DOHH2 (cell line): ENCODE data around the gene SCN8A.

Source experiments
- CTCF ChIP-seq: fragments of 200-600 bp; sonication (generic); IDR thresholded peaks from one replicate; pipeline ENCODE4 v1.5.1; 2014; ENCODE audit warnings: antibody characterized with exemption, mild to moderate bottlenecking, low read depth, low read length; ENCODE audit not compliant: poor library complexity, severe bottlenecking
- EZH2phosphoT487 ChIP-seq: fragments of 200-600 bp; sonication (generic); IDR thresholded peaks from 2 replicates; pipeline ENCODE4 v1.6.1; 2017; ENCODE audit warnings: borderline replicate concordance, mild to moderate bottlenecking, antibody characterized with exemption, low read length, moderate library complexity, mixed read lengths

GRCh38 chr12:51675071-51675803 lies 84.2 kb downstream of the SCN8A start:
- no peak for TF ChIP-seq CTCF
- no peak for TF ChIP-seq EZH2phosphoT487
